ENCODE data around the gene SLC24A4.

The SLC24A4 gene

DNA sequence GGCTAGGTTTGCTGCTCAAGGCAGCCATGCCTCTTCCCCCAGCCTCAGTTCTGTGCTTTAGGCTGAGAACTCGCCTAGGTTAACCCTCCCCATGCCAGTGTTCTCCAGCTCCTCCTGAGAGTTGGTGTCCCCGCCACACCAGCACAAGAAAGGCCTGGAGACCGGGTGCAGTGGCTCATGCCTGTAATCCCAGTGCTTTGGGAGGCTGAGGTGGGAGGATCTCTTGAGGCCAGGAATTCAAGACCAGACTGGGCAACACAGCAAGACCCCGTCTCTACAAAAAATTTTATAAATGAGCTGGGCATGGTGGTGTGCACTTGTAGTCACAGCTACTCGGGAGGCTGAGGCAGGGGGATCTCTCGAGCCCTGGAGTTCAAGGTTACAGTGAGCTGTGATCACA, 200.8 kb downstream of the SLC24A4 start:
- no peak for DNase-seq (ENCODE audit: low read depth in 2 of 2)
- TF ChIP-seq, protein P1, sequence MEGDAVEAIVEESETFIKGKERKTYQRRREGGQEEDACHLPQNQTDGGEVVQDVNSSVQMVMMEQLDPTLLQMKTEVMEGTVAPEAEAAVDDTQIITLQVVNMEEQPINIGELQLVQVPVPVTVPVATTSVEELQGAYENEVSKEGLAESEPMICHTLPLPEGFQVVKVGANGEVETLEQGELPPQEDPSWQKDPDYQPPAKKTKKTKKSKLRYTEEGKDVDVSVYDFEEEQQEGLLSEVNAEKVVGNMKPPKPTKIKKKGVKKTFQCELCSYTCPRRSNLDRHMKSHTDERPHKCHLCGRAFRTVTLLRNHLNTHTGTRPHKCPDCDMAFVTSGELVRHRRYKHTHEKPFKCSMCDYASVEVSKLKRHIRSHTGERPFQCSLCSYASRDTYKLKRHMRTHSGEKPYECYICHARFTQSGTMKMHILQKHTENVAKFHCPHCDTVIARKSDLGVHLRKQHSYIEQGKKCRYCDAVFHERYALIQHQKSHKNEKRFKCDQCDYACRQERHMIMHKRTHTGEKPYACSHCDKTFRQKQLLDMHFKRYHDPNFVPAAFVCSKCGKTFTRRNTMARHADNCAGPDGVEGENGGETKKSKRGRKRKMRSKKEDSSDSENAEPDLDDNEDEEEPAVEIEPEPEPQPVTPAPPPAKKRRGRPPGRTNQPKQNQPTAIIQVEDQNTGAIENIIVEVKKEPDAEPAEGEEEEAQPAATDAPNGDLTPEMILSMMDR (IDR thresholded peaks at IDR 0.05; ENCODE audit: low read depth, low read length): no peak
- no peak overlapping the region for H3K4me3 ChIP-seq (replicated peaks in 1 of 2; ENCODE audit: low read depth in 2 of 2, low read length in 2 of 2)

DNA sequence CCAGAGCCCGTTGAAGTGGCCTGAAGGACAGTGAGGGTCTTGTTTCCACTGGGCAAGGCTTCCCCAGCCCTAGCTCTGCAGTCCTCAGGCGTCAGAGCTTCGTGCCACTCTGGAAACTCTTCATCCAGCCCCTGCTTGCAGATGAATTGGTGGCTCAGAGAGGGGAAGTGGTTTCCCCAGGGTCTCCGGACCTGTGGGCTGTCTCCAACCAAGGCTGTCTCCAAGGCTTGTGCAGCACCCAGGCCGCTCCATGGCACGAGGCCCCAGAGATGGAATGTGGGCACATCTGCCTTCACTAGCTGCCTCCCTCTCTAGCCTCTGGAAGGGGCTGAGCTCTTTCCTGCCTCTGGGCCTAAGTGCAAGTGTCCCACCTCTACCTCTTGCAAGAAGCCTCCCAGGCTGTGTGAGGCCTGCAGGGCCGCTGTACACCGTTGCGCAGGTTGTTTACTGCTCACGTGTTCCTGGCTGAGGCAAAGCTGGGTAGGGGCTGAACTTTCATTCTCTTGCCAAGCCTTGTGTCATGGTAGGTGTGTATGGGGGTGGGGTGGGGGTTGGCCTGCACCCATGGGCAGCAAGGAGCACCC, 201.7 kb downstream of the SLC24A4 start:
- TF ChIP-seq, protein P1 (IDR thresholded peaks at IDR 0.05; ENCODE audit: low read depth, low read length): no peak
- H3K4me3 ChIP-seq (replicated peaks in 1 of 2; ENCODE audit: low read depth in 2 of 2, low read length in 2 of 2): no peak overlapping the region
- no peak for DNase-seq (ENCODE audit: low read depth in 2 of 2)

DNA sequence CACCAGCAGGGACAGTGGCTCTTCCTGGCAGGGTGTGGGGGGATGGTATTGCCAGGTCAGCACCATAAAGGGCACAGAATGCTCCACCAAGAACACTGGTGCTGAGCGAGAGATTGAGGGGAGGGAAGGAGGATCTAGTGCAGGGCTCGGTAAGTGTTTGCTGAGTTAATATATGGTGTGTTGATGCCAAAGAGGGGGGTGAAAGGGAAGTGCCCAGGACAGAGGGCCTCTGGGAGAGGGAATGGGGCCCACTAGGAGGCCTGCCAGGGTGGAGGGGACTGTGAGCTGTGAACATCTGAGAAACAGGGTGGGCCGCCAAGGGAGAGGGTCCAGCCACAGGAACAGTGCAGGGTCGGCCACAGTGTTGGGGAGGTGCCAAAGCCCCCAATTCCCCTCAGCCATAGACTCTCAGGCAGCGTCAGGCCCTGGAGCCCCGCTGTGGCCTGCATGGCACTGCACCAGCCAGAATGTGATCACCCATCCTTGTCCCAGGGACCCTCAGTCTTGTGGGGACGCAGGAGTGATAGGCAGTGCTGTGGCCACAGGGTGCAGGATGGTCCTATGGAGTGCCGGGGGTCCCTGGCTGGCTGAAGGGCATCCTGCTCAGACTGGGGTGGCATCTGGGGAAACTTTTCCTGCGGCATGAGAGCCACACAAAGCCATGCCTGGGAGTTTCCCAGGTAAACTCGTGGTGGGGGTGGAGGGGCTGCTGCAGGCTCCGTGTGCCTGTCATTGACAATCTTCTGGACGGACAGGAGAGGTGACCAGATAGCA, 202.5 kb downstream of the SLC24A4 start:
- H3K4me3 ChIP-seq (replicated peaks in 1 of 2; ENCODE audit: low read depth in 2 of 2, low read length in 2 of 2): no peak overlapping the region
- TF ChIP-seq, protein P1 (IDR thresholded peaks at IDR 0.05; ENCODE audit: low read depth, low read length): no peak
- DNase-seq (ENCODE audit: low read depth in 2 of 2): no peak

DNA sequence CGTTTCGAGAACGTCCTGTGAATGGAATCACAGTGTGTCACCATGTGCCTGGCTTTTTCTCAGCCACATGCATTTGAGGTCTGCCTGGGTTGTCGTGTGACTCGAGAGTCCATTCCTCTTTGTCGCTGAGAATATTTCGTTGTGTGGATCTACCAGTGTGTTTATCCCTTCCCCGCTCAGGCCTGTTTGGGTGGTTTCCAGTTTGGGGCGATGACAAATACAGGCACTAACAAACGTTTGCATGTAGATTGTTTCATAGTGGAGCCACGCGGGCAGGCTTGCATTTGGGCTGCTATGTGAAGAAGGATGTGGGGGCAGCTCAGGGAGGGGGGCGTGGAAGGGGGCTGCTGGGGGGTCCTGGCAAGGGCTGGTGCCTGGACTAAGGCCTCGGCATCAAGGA, 204.8 kb downstream of the SLC24A4 start:
- no peak overlapping the region for H3K4me3 ChIP-seq (replicated peaks in 1 of 2; ENCODE audit: low read depth in 2 of 2, low read length in 2 of 2)
- no peak for DNase-seq (ENCODE audit: low read depth in 2 of 2)
- TF ChIP-seq, protein P1 (IDR thresholded peaks at IDR 0.05; ENCODE audit: low read depth, low read length): no peak

DNA sequence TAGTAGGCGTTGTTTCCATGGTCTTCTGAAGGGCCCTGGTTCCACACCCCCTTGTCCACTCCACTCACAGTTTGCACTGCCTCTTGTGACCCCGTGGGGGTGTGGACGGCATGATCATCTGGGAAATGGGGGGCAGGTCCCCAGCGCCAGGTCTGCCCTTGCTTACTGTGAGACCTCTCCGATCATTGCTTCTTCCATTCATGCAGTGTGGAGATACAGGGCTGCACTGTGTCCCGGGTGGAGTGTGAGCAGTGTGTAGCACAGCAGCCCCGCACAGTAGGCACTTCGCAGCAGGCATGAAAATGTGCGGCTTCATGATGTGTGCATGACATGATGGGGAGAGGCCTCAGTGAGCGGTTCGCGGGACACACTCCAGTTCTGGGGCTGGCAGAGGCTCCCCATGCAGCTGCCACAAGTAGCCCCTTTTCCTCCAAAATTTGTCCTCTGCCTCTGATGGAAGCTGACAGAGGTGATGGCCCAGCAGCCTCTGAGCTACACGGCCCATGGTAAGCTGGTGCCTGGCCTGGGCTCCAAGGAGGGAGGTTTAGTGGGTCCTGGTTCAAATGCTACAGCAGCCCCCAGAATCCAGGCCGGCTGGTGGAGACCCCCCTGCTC, 205.6 kb downstream of the SLC24A4 start:
- TF ChIP-seq, protein P1 (IDR thresholded peaks at IDR 0.05; ENCODE audit: low read depth, low read length): no peak
- DNase-seq (ENCODE audit: low read depth in 2 of 2): no peak
- H3K4me3 ChIP-seq (replicated peaks in 1 of 2; ENCODE audit: low read depth in 2 of 2, low read length in 2 of 2): no peak overlapping the region

DNA sequence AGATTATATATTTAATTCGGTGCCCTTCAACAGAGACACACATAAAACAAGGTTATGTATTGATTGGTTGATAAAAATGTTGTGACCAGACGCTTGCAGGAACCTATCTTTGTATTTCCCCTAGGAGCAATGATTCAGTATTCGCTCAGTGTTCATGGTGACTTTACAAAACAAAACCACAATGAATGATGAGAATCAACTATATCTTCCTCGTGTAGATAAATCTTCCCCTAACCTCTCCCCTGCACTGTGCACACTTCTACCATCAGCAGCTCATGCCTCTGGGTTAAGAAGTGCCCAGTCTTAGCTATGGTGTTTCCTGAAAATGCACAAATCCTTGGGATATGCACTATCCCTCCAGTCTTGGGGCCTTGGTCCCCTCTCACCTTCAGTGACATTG, 206.9 kb downstream of the SLC24A4 start:
- TF ChIP-seq, protein P1 (IDR thresholded peaks at IDR 0.05; ENCODE audit: low read depth, low read length): no peak
- no peak for DNase-seq (ENCODE audit: low read depth in 2 of 2)

More for the DNA sequence above, 206.9 kb downstream of the SLC24A4 start:
- H3K4me3 ChIP-seq (replicated peaks in 1 of 2; ENCODE audit: low read depth in 2 of 2, low read length in 2 of 2): no peak overlapping the region
